ENCODE data around the gene STK24.
"Not testable (repeated sequence)": the region's sequence is repeated elsewhere in the genome, so short reads cannot be mapped to it uniquely, and the experiment has no call there.

Gene STK24

GRCh38 chr13:98413278-98413677, 163.6 kb downstream of the STK24 start:
- Histone ChIP-seq H3K9me3 (ENCODE audit: low read length) (peaks cover 10% of the 10 kb centered on the region), H3K36me3 (ENCODE audit: insufficient read depth, low read length) (peaks cover 57% of the 10 kb centered on the region)
- not testable (repeated sequence) for H3K4me1 ChIP-seq (ENCODE audit: insufficient read depth, low read length); H2AFZ ChIP-seq (ENCODE audit: low read depth, low read length); H3K27me3 ChIP-seq (ENCODE audit: insufficient read depth, low read length); H3K4me3 ChIP-seq (ENCODE audit: low read length)

GRCh38 chr13:98411617-98412265, 165.2 kb downstream of the STK24 start:
- H2AFZ ChIP-seq (ENCODE audit: low read depth, low read length): no peak overlapping the region
- peaks cover 3% of the 10 kb centered on the region for H3K9me3 ChIP-seq (ENCODE audit: low read length)
- H3K4me1 ChIP-seq (ENCODE audit: insufficient read depth, low read length): no peaks in the 10 kb centered on the region
- peaks cover 51% of the 10 kb centered on the region for H3K36me3 ChIP-seq (ENCODE audit: insufficient read depth, low read length)
- no peaks in the 10 kb centered on the region for H3K27me3 ChIP-seq (ENCODE audit: insufficient read depth, low read length)
- no peak overlapping the region for H3K4me3 ChIP-seq (ENCODE audit: low read length)

GRCh38 chr13:98411013-98411412, 165.9 kb downstream of the STK24 start:
- no peak overlapping the region for H3K4me3 ChIP-seq (ENCODE audit: low read length)
- H3K9me3 ChIP-seq (ENCODE audit: low read length): no peaks in the 10 kb centered on the region
- no peaks in the 10 kb centered on the region for H3K27me3 ChIP-seq (ENCODE audit: insufficient read depth, low read length)
- no peak overlapping the region for H2AFZ ChIP-seq (ENCODE audit: low read depth, low read length)
- peaks cover 44% of the 10 kb centered on the region for H3K36me3 ChIP-seq (ENCODE audit: insufficient read depth, low read length)
- no peaks in the 10 kb centered on the region for H3K4me1 ChIP-seq (ENCODE audit: insufficient read depth, low read length)

- H3K36me3 ChIP-seq (ENCODE audit: insufficient read depth, low read length): peaks cover 40% of the 10 kb centered on the region
- H2AFZ ChIP-seq (ENCODE audit: low read depth, low read length): no peak overlapping the region
- no peaks in the 10 kb centered on the region for H3K9me3 ChIP-seq (ENCODE audit: low read length)
- no peaks in the 10 kb centered on the region for H3K27me3 ChIP-seq (ENCODE audit: insufficient read depth, low read length)
- H3K4me3 ChIP-seq (ENCODE audit: low read length): no peak overlapping the region
- peaks cover 2% of the 10 kb centered on the region for H3K4me1 ChIP-seq (ENCODE audit: insufficient read depth, low read length)
Observed at GRCh38 chr13:98410612-98411011, 166.3 kb downstream of the STK24 start.

GRCh38 chr13:98409281-98409680, 167.6 kb downstream of the STK24 start:
- Histone ChIP-seq H2AFZ (ENCODE audit: low read depth, low read length) (no peak overlapping the region), H3K4me1 (ENCODE audit: insufficient read depth, low read length) (peaks cover 8% of the 10 kb centered on the region), H3K27me3 (ENCODE audit: insufficient read depth, low read length) (no peaks in the 10 kb centered on the region), H3K36me3 (ENCODE audit: insufficient read depth, low read length) (peaks cover 28% of the 10 kb centered on the region), H3K4me3 (ENCODE audit: low read length) (no peak overlapping the region), H3K9me3 (ENCODE audit: low read length) (no peaks in the 10 kb centered on the region)

- H2AFZ ChIP-seq (ENCODE audit: low read depth, low read length): no peak overlapping the region
- H3K27me3 ChIP-seq (ENCODE audit: insufficient read depth, low read length): no peaks in the 10 kb centered on the region
- H3K4me1 ChIP-seq (ENCODE audit: insufficient read depth, low read length): peaks cover 10% of the 10 kb centered on the region
- H3K4me3 ChIP-seq (ENCODE audit: low read length): no peak overlapping the region
- H3K9me3 ChIP-seq (ENCODE audit: low read length): no peaks in the 10 kb centered on the region
- peaks cover 16% of the 10 kb centered on the region for H3K36me3 ChIP-seq (ENCODE audit: insufficient read depth, low read length)
Observed at GRCh38 chr13:98407575-98407974, 169.3 kb downstream of the STK24 start.

GRCh38 chr13:98406971-98407370, 169.9 kb downstream of the STK24 start:
- Histone ChIP-seq H3K36me3 (ENCODE audit: insufficient read depth, low read length) (peaks cover 10% of the 10 kb centered on the region), H3K4me1 (ENCODE audit: insufficient read depth, low read length) (peaks cover 10% of the 10 kb centered on the region), H3K4me3 (ENCODE audit: low read length) (no peak overlapping the region), H3K27me3 (ENCODE audit: insufficient read depth, low read length) (no peaks in the 10 kb centered on the region), H3K9me3 (ENCODE audit: low read length) (no peaks in the 10 kb centered on the region), H2AFZ (ENCODE audit: low read depth, low read length) (no peak overlapping the region)

GRCh38 chr13:98406427-98406826, 170.5 kb downstream of the STK24 start:
- Histone ChIP-seq H2AFZ (ENCODE audit: low read depth, low read length) (no peak overlapping the region), H3K36me3 (ENCODE audit: insufficient read depth, low read length) (peaks cover 8% of the 10 kb centered on the region), H3K4me1 (ENCODE audit: insufficient read depth, low read length) (peaks cover 10% of the 10 kb centered on the region), H3K4me3 (ENCODE audit: low read length) (no peak overlapping the region), H3K9me3 (ENCODE audit: low read length) (no peaks in the 10 kb centered on the region), H3K27me3 (ENCODE audit: insufficient read depth, low read length) (no peaks in the 10 kb centered on the region)

- Histone ChIP-seq H3K4me3 (ENCODE audit: low read length) (no peak overlapping the region), H3K4me1 (ENCODE audit: insufficient read depth, low read length) (peaks cover 10% of the 10 kb centered on the region), H3K27me3 (ENCODE audit: insufficient read depth, low read length) (no peaks in the 10 kb centered on the region), H2AFZ (ENCODE audit: low read depth, low read length) (no peak overlapping the region), H3K36me3 (ENCODE audit: insufficient read depth, low read length) (peaks cover 8% of the 10 kb centered on the region), H3K9me3 (ENCODE audit: low read length) (no peaks in the 10 kb centered on the region)
Observed at GRCh38 chr13:98405690-98406344, 171.1 kb downstream of the STK24 start.

GRCh38 chr13:98405107-98405571, 171.8 kb downstream of the STK24 start:
- Histone ChIP-seq H3K36me3 (ENCODE audit: insufficient read depth, low read length) (peaks cover 8% of the 10 kb centered on the region), H3K27me3 (ENCODE audit: insufficient read depth, low read length) (no peaks in the 10 kb centered on the region), H3K9me3 (ENCODE audit: low read length) (no peaks in the 10 kb centered on the region), H2AFZ (ENCODE audit: low read depth, low read length) (no peak overlapping the region), H3K4me1 (ENCODE audit: insufficient read depth, low read length) (peaks cover 10% of the 10 kb centered on the region), H3K4me3 (ENCODE audit: low read length) (no peak overlapping the region)

GRCh38 chr13:98403076-98403475, 173.8 kb downstream of the STK24 start:
- no peaks in the 10 kb centered on the region for H3K9me3 ChIP-seq (ENCODE audit: low read length)
- peaks cover 10% of the 10 kb centered on the region for H3K4me1 ChIP-seq (ENCODE audit: insufficient read depth, low read length)
- no peak overlapping the region for H3K4me3 ChIP-seq (ENCODE audit: low read length)
- no peak overlapping the region for H2AFZ ChIP-seq (ENCODE audit: low read depth, low read length)
- no peaks in the 10 kb centered on the region for H3K27me3 ChIP-seq (ENCODE audit: insufficient read depth, low read length)
- H3K36me3 ChIP-seq (ENCODE audit: insufficient read depth, low read length): peaks cover 11% of the 10 kb centered on the region

GRCh38 chr13:98401934-98402333, 175.0 kb downstream of the STK24 start:
- no peaks in the 10 kb centered on the region for H3K27me3 ChIP-seq (ENCODE audit: insufficient read depth, low read length)
- H3K4me1 ChIP-seq (ENCODE audit: insufficient read depth, low read length): peaks cover 10% of the 10 kb centered on the region
- H3K36me3 ChIP-seq (ENCODE audit: insufficient read depth, low read length): peaks cover 13% of the 10 kb centered on the region
- H3K9me3 ChIP-seq (ENCODE audit: low read length): no peaks in the 10 kb centered on the region
- H2AFZ ChIP-seq (ENCODE audit: low read depth, low read length): no peak overlapping the region
- H3K4me3 ChIP-seq (ENCODE audit: low read length): no peak overlapping the region

GRCh38 chr13:98399756-98400155, 177.2 kb downstream of the STK24 start:
- H3K36me3 ChIP-seq (ENCODE audit: insufficient read depth, low read length): peaks cover 35% of the 10 kb centered on the region
- H2AFZ ChIP-seq (ENCODE audit: low read depth, low read length): no peak overlapping the region
- H3K27me3 ChIP-seq (ENCODE audit: insufficient read depth, low read length): no peaks in the 10 kb centered on the region
- no peaks in the 10 kb centered on the region for H3K9me3 ChIP-seq (ENCODE audit: low read length)
- H3K4me1 ChIP-seq (ENCODE audit: insufficient read depth, low read length): peaks cover 4% of the 10 kb centered on the region
- H3K4me3 ChIP-seq (ENCODE audit: low read length): no peak overlapping the region
